Progenitor cell of endocrine pancreas (in vitro differentiated cells): Measurements from ENCODE around the gene NRXN3. TPM values are rescaled to one million over a fixed set of nuclear protein-coding genes. Genes with fewer than 3 reads are reported as not detected.

Experiments
- DNase-seq: peaks from one replicate; pipeline ENCODE4 v3.0.0; 2021; ENCODE audit warnings: low spot score; ENCODE audit not compliant: unreplicated experiment
- H3K27ac Mint-ChIP-seq: 2 replicates; pipeline ENCODE4 v1.8.0; 2021; ENCODE audit warnings: mild to moderate bottlenecking, moderate library complexity, mixed read lengths
- H3K27me3 Mint-ChIP-seq: 2 replicates; pipeline ENCODE4 v1.8.0; 2021; ENCODE audit warnings: mixed read lengths
- H3K36me3 Mint-ChIP-seq: 2 replicates; pipeline ENCODE4 v1.8.0; 2022; ENCODE audit warnings: mixed read lengths; ENCODE audit not compliant: insufficient read depth
- H3K4me1 Mint-ChIP-seq: 2 replicates; pipeline ENCODE4 v1.8.0; 2021; ENCODE audit warnings: low read depth, mixed read lengths
- H3K4me3 Mint-ChIP-seq: 2 replicates; pipeline ENCODE4 v1.8.0; 2021; ENCODE audit warnings: low read depth, mild to moderate bottlenecking, moderate library complexity, mixed read lengths
- H3K9me3 Mint-ChIP-seq: 2 replicates; pipeline ENCODE4 v1.8.0; 2021; ENCODE audit warnings: low read depth, mixed read lengths
- CTCF ChIP-seq: fragments of 200-600 bp; sonication (generic); IDR thresholded peaks from one replicate; pipeline ENCODE4 v1.5.0; 2021; ENCODE audit warnings: antibody characterized with exemption, mild to moderate bottlenecking; ENCODE audit not compliant: unreplicated experiment
- total RNA-seq: library from RNA; stranded (reverse); gene quantifications from 2 replicates; pipeline ENCODE4 v1.2.1, GENCODE V29; 2021

NRXN3 gene
- total RNA-seq, 1 donor from 2014 or later = 22.1 TPM

GRCh38 chr14:79668951-79669350, 1498.8 kb downstream of the NRXN3 start:
- Mint-ChIP-seq H3K9me3 (peaks cover 1% of the 10 kb centered on the region), H3K27ac (no peak overlapping the region), H3K36me3 (peaks cover 3% of the 10 kb centered on the region), H3K4me3 (no peak overlapping the region), H3K4me1 (peaks cover 5% of the 10 kb centered on the region), H3K27me3 (no peaks in the 10 kb centered on the region)
- DNase-seq = no peak
- TF ChIP-seq CTCF = no peak

- no peak overlapping the region for H3K4me3 Mint-ChIP-seq
- DNase-seq = no peak
- no peaks in the 10 kb centered on the region for H3K9me3 Mint-ChIP-seq
- no peak overlapping the region for H3K27ac Mint-ChIP-seq
- peaks cover 5% of the 10 kb centered on the region for H3K4me1 Mint-ChIP-seq
- H3K27me3 Mint-ChIP-seq = no peaks in the 10 kb centered on the region
- TF ChIP-seq CTCF = no peak
- no peaks in the 10 kb centered on the region for H3K36me3 Mint-ChIP-seq
Observed at GRCh38 chr14:79670811-79671210, 1500.6 kb downstream of the NRXN3 start.

- Mint-ChIP-seq H3K36me3 (no peaks in the 10 kb centered on the region), H3K4me3 (no peak overlapping the region), H3K9me3 (no peaks in the 10 kb centered on the region), H3K27me3 (no peaks in the 10 kb centered on the region), H3K27ac (no peak overlapping the region), H3K4me1 (peaks cover 9% of the 10 kb centered on the region)
- no peak for TF ChIP-seq CTCF
- DNase-seq = no peak
Observed at GRCh38 chr14:79680087-79680486, 1509.9 kb downstream of the NRXN3 start.

- no peaks in the 10 kb centered on the region for H3K27me3 Mint-ChIP-seq
- no peak overlapping the region for H3K27ac Mint-ChIP-seq
- DNase-seq = no peak
- peaks cover 7% of the 10 kb centered on the region for H3K4me1 Mint-ChIP-seq
- no peak overlapping the region for H3K4me3 Mint-ChIP-seq
- H3K36me3 Mint-ChIP-seq = no peaks in the 10 kb centered on the region
- no peak for TF ChIP-seq CTCF
- H3K9me3 Mint-ChIP-seq = no peaks in the 10 kb centered on the region
Observed at GRCh38 chr14:79686196-79686595, 1516.0 kb downstream of the NRXN3 start.

GRCh38 chr14:79690960-79691359, 1520.8 kb downstream of the NRXN3 start:
- Mint-ChIP-seq H3K9me3 (no peaks in the 10 kb centered on the region), H3K4me3 (no peak overlapping the region), H3K36me3 (no peaks in the 10 kb centered on the region), H3K4me1 (peaks cover 12% of the 10 kb centered on the region), H3K27ac (no peak overlapping the region), H3K27me3 (no peaks in the 10 kb centered on the region)
- no peak for DNase-seq
- TF ChIP-seq CTCF = no peak
